Measurements from ENCODE around the gene SLC10A1.

The SLC10A1 gene

GRCh38 chr14:69808919-69809808 is 12.1 kb upstream of the SLC10A1 start:
- DNase-seq (ENCODE audit: low spot score): no peak

DNA sequence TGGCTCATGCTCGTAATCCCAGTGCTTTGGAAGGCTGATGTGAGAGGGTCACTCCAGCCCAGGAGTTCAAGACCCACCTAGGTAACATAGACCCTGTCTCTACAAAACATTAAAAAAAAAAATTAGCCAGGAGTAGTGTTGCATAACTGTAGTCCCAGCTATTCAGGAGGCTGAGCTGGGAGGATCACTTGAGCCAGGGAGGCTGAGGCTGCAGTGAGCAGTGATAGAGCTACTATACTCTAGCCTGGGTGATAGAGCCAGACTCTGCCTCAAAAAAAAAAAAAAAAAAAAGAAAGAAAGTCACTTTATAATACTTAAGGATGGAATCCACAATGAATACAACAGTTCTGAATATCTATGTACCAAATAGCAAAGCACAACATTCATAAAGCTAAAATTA is 10.2 kb upstream of the SLC10A1 start:
- no peak for DNase-seq (ENCODE audit: low spot score)

DNA sequence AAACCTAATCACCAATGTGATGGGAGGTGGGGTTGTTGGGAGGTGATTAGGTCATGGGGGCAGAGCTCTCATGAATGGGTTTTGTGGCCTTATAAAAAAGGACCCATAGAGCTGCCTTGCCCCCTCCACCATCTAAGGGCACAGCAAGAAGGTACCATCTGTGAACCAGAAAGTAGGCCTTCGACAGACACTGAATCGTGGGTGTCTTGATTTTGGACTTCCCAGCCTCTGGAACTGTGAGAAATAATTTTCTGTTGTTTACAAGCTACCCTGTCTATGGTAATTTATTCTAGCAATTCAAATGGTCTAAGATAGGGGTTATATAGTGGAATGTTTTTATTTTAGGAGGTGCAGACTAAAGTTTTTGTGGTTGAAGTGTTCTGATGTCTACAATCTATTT is 7.9 kb upstream of the SLC10A1 start:
- no peak for DNase-seq (ENCODE audit: low spot score)

GRCh38 chr14:69803753-69804152 is 6.7 kb upstream of the SLC10A1 start:
- no peak for DNase-seq (ENCODE audit: low spot score)

DNA sequence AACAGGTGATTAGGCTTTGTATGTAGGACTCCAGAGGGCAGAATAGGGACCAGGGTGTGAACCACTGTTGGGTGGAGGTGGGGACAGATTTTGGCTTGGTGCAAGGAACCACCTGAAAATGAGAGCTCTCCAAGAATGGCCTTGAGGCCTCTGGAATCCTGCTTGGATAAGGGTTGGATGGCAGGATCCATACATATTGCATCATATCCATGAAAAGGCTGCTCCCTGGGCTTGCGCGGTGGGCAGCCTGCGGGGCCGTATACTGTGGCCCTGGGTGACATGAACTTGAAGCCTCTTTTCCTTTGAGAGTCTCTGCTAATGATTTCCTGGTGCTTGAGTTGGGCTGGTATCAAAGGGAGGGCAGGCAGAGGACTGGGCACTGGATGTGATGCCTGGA is 1.3 kb upstream of the SLC10A1 start:
- no peak for DNase-seq (ENCODE audit: low spot score)

GRCh38 chr14:69797573-69798338 is 715 bp upstream of the SLC10A1 start:
- DNase-seq (ENCODE audit: low spot score): no peak

DNA sequence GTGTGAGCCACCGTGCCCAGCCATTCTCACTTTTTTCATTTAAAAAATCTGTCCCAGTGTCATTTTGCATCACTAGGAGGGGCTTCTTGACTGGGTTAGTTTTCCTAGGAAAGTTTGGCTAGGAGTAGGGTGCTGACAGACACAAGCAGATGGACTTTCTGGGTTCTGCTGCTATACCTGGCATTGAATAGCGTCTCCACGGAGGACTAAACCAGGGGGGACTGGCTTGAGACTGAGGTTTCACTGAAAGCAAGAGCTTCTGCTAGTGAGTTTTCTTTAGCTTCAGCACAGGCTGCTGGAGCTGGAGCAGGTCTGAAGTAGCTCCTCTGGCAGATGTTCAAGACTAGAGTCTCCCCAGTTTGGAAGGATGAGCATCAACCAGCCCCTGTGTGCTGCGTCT is 1.4 kb downstream of the SLC10A1 start:
- no peak for DNase-seq (ENCODE audit: low spot score)

- DNase-seq (ENCODE audit: low spot score): no peak
These were observed 2.2 kb downstream of the SLC10A1 start for GRCh38 chr14:69794791-69795190.

DNA sequence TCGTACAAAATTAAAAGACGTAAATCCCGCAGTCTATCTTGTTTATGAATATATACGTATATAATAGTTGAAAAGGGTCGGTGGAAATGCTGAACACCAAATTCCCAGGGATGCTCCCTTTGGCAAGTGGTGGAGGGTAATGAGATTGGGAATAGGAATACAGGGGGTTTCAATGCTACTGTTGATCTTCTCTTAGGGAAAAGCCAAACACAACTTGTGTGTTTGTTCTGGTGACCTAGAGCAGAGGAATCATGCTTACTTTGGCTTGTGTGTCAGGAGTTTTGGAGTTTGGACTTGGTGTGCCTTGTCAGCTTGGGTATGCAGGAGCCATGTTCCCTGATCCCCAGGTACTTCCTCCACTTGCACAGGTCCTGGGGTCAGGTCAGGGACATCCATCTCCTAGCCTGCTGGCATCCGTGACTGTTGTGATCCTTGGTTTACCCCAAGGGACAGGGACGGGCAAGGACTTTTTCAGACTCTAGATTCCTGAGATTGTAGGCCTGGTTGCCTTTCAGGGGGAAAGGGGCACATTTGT is 4.1 kb downstream of the SLC10A1 start:
- no peak for DNase-seq (ENCODE audit: low spot score)

DNA sequence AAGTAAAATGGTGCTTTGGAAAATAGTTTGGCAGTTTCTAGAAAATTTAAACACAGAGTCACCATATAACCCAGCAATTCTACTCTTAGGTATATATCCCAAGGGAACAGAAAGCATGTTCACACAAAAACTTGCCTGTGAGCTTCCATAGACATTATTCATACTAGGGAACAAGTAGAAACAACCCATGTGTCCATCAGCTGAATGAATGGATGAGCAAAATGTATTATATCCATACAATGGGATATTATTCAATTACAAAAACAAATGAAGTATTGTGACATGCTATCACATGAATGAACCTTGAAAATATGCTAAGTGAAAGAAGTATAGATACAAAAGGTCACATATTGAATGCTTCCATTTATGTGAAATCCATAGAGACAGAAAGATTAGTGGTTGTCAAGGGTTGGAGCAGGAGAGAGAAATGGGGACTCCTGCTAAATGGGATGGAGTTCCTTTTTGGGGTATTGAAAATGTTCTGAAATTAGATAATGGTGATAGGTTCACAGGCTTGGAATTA is 7.9 kb downstream of the SLC10A1 start:
- DNase-seq (ENCODE audit: low spot score): no peak

DNA sequence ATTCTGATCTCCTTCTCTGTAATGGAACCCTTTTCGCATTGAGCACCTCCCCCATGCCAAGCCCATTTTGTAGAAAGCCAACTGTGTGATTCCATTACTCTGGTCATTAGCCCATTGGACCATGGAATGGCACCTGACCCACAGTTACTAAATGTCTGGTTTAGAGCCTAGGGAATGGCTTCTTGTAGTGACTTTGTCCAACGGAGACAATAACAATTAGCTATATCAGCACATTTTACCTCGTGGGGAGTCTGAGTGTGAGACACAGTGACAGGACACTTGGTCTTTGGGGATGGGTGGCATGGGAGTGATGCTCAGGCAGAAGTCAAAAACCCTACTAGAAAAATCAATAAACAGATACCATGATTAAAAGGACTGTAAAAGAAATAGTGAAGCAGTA is 10.4 kb downstream of the SLC10A1 start:
- DNase-seq (ENCODE audit: low spot score): no peak

DNA sequence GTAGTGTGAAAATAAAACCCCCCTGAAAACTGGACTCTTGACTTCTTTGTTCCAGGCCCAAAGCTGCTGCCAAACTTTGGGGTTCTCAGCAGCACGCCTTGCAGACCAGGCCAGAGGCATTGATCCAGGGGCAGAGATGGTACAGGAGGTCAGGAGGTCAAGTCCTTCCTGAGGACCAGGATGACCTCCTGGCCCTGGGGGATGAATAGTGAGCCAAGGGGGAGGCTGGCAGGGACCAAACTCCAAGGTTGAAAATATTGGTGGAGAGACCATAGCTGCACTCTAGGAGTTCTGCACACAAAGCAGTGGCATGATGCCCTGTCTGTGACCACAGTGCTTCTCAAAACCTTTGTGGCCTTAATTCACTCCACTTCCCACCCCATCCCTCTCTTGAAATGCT is 12.1 kb downstream of the SLC10A1 start:
- no peak for DNase-seq (ENCODE audit: low spot score)

- no peak for DNase-seq (ENCODE audit: low spot score)
These were observed 16.1 kb downstream of the SLC10A1 start for GRCh38 chr14:69780952-69781351.

DNA sequence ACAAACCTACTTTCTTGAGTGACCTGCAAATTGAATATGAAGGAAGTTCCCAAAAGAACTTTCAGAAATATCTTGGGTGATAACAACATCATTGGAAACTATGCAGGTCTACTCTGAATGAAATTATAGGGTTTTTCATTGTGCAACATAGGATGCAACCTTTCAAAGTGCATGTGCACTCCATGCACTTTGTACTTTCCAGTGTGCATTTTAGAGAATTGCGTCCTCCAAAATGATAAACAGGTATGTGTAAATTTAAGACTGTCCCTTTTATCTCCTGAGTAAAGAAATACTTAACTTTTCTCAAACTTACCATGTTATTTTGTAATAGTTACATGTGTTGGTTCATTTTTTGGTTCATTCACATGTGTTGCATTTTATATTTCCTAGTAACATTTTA is 16.9 kb downstream of the SLC10A1 start:
- DNase-seq (ENCODE audit: low spot score): no peak

- no peak for DNase-seq (ENCODE audit: low spot score)
These were observed 18.0 kb downstream of the SLC10A1 start for GRCh38 chr14:69779088-69779487.

DNA sequence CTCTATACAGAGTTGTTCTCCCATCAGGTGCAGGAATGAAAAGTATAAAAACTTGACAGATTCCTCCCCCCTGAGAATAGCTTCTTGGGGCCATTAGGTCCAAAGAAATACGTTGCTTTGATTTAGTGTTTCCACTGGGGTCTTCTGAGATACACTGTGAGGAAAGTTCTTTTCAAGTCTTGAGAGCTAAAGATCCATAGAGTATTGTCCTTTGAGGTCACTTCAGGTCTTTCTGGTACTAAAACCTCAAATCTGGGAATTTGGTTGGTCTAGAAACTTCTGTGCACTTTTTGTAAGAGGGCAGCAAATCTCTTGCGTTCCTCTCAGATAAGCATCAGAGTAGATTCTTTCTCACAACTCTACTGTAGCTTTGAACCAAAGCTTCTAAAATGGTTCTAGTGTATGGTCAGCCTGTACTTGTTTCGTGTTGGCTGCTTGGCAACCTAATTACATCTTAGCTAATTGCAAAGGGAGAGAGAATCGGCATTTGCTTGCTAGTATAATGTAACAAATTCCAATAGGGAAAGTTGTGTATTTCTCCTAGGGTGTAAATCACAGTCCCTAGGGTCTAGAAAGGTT is 20.1 kb downstream of the SLC10A1 start:
- no peak for DNase-seq (ENCODE audit: low spot score)

GRCh38 chr14:69775012-69775411 is 22.0 kb downstream of the SLC10A1 start:
- DNase-seq (ENCODE audit: low spot score): no peak

GRCh38 chr14:69773571-69774276 is 23.3 kb downstream of the SLC10A1 start:
- no peak for DNase-seq (ENCODE audit: low spot score)

DNA sequence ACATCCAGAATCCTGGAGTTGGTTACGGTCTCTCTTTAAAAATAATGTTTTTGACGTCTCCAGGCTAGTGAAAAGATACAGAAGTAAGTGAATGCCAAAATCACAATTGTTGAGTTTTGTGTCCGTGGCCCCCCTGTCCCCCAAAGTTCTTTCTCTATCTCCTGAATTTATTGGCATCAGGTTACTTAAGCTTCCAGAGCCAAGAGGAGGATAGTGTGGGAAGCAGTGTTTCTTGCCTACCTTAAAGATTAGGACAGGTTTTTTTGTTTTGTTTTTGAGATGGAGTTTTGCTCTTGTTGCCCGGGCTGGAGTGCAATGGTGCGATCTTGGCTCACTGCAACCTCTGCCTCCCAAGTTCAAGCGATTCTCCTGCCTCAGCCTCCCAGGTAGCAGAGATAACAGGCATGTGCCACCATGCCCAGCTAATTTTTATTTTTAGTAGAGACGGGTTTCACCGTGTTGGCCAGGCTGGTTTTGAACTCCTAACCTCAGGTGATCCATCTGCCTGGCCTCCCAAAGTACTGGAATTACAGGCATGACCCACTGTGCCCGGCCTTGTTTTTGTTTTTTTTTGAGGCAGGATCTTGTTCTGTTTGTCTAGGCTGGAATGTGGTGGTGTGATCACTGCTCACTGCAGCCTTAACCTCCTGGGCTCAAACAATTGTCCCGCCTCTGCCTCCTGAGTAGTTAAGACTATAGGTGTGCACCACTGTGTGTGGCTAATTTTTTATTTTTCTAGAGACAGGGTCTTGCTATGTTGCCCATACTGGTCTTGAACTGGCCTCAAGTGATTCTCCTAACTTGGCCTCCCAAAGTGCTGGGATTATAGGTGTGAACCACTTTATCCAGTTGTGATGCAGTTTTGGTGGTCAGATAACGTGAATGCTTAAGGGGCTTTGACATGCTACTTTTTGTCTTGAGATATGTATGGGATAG is 24.7 kb downstream of the SLC10A1 start:
- DNase-seq (ENCODE audit: low spot score): no peak

GRCh38 chr14:69771136-69771535 is 25.9 kb downstream of the SLC10A1 start:
- no peak for DNase-seq (ENCODE audit: low spot score)

DNA sequence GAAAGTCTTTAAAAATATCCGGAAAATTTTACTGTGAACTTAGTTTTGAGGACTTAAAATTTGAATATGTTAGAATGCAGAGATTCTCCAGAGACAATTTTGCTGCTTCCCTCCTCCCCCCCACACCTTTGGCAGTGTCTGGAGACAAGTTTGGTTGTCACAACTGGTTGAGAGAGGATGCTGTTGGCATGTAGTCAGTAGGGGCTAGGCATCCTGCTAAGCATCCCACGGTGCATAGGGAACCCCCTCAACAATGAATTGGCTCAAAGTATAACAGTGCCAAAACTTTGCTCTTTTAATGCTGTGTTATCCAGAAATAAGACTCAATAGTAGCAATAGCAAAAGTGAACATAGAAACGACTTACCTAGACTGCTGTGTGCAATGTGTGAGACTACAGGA is 26.5 kb downstream of the SLC10A1 start:
- DNase-seq (ENCODE audit: low spot score): no peak

All from hematopoietic multipotent progenitor cell treated with erythropoietin and hydrocortisone succinate and interleukin-3 and kit ligand, for 15 days (in vitro differentiated cells).